ENCODE results near the gene MPPED2.

MPPED2 gene

GRCh38 chr11:30364837-30365482 is 221.2 kb downstream of the MPPED2 start:
- DNase-seq (ENCODE audit: low read depth in 2 of 2) = no peak

- no peak for DNase-seq (ENCODE audit: low read depth in 2 of 2)
These were observed 221.9 kb downstream of the MPPED2 start for GRCh38 chr11:30364139-30364836.

GRCh38 chr11:30360741-30361140 is 225.4 kb downstream of the MPPED2 start:
- no peak for DNase-seq (ENCODE audit: low read depth in 2 of 2)

Data from activated CD4-positive, alpha-beta T cell treated with anti-CD3 and anti-CD28 coated beads for 24 hours (primary cell).